Ovary (tissue), 9 donors: ENCODE results near the gene KCTD20. TPM values are rescaled to one million over a fixed set of nuclear protein-coding genes. Genes with fewer than 3 reads are reported as not detected.

ENCODE experiments used
- DNase-seq, 5 donors: peaks; one replicate each; pipeline ENCODE4 v3.0.0-alpha.2; 2019 to 2020
- H3K27ac ChIP-seq, 2 donors: fragments of 200-600 bp; one replicate each; pipeline versions ENCODE4 v1.5.1 to v1.8.0; 2019 to 2022
- H3K27me3 ChIP-seq: fragments of 200-600 bp; one replicate; pipeline ENCODE4 v1.8.0; 2022
- H3K36me3 ChIP-seq: fragments of 200-600 bp; sonication (generic); one replicate; pipeline ENCODE4 v1.5.1; 2019
- H3K4me1 ChIP-seq: one replicate; pipeline ENCODE4 v1.8.1; 2013; ENCODE audit warnings: mild to moderate bottlenecking, moderate library complexity; ENCODE audit not compliant: insufficient read depth
- H3K4me3 ChIP-seq: fragments of 200-600 bp; sonication (generic); one replicate; pipeline ENCODE4 v1.5.1; 2017
- H3K9me3 ChIP-seq, 2 donors: fragments of 200-600 bp in 1 of 2; sonication (generic) in 1 of 2; one replicate each; pipeline versions ENCODE4 v1.5.1 to v1.8.1; 2013 to 2019; ENCODE audit warnings: mild to moderate bottlenecking in 1 of 2, moderate library complexity in 1 of 2
- EP300 ChIP-seq: sonication (generic); formaldehyde crosslinking; IDR thresholded peaks from one replicate; pipeline ENCODE4 v1.6.1; 2017; ENCODE audit warnings: antibody characterized with exemption
- POLR2A ChIP-seq: fragments of 450-650 bp; IDR thresholded peaks from one replicate; pipeline ENCODE4 v1.6.1; 2017; ENCODE audit warnings: antibody characterized with exemption, mild to moderate bottlenecking, moderate library complexity
- WGBS, 3 donors: extraction: QIAGEN DNeasy Blood & Tissue Kit in 1 of 3; methylation state at CpG; one replicate each; pipeline versions ENCODE4 v1.1.5 to v1.1.7; 2013 to 2017; 5-methylcytosine and 5-hydroxymethylcytosine counted together
- intact Hi-C, 4 donors: fragments of 100-400 bp; cut with DNase I; formaldehyde crosslinking; loops; one replicate each; pipeline versions ENCODE4 v1.11.0 to v1.15.1; 2022 to 2023
- polyA plus RNA-seq, 2 donors: library from polyadenylated mRNA; stranded (reverse); fragments of 200-250 nt in 1 of 2; fragments of 350-450 nt in 1 of 2; fragmentation: Illumina TruSeq in 1 of 2; extraction: RNeasy Lipid Tissue Mini Kit (QIAGEN cat#74804) in 1 of 2; gene quantifications; one replicate each; pipeline ENCODE4 v1.2.3, GENCODE V29; 2013 to 2014
- total RNA-seq, 7 donors: library from RNA; depleted of rRNA in 2 of 7; stranded (reverse); fragments of >200 nt in 2 of 7; fragmentation: NEBNext Ultra II Directional in 3 of 7; extraction: Animal tissue kit (Norgen Biotek cat#: 25700) in 3 of 7; gene quantifications; one replicate each; pipeline versions ENCODE4 v1.1.0 to v1.2.4, GENCODE V29; 2016 to 2023
- TF ChIP-seq, protein P1 (sequence below), 3 donors: fragments of 450-650 bp in 2 of 3; fragments of 200-600 bp in 1 of 3; IDR thresholded peaks; one replicate each; pipeline versions ENCODE4 v1.5.1 to v1.8.0; 2016 to 2022; ENCODE audit warnings: antibody characterized with exemption in 3 of 3, mild to moderate bottlenecking in 1 of 3
- donor health status: DM: no; HTN: no; CAD: no; lungs with moderate emphysema.
- donor health status: DM: no; HTN: no; CAD: no.
- donor health status: Bipolar disorder and iron deficiency.
- donor health status: DM: yes; HTN: yes; CAD: no.
- donor health status: DM: no; HTN: no; CAD: no.
- donor health status: DM: yes; HTN: yes; CAD: no.

Gene KCTD20
- total and polyA plus RNA-seq, 9 donors = 21.7 to 73.7 (median 46.2) TPM

DNA sequence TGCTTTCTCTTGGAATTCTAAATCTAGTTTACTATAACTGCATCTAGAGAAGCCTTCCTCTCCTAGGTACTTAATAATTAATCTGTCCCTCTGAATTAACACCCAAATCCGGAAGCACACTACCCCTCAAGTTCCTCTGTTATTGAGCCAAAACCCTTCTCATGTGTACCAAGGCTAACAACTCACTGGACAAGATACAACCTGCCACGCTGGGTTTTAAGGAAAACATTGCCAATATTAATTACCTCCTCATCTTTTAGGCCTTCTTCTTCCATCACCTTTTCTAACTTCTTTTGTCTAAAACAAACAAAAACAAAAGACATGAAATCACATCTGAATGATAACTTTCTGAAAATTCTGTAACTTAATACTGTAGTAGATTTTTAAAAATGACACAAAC lies 82.5 kb downstream of the KCTD20 start:
- H3K9me3 ChIP-seq = no peaks in the 10 kb centered on the region
- intact Hi-C loops = no loop called here
- DNase-seq = no peak
- no peaks in the 10 kb centered on the region for H3K27me3 ChIP-seq
- no peaks in the 10 kb centered on the region for H3K36me3 ChIP-seq
- no peak overlapping the region for H3K4me3 ChIP-seq
- H3K4me1 ChIP-seq = no peaks in the 10 kb centered on the region
- TF ChIP-seq EP300 (no peak), POLR2A (no peak)
- TF ChIP-seq, protein P1, sequence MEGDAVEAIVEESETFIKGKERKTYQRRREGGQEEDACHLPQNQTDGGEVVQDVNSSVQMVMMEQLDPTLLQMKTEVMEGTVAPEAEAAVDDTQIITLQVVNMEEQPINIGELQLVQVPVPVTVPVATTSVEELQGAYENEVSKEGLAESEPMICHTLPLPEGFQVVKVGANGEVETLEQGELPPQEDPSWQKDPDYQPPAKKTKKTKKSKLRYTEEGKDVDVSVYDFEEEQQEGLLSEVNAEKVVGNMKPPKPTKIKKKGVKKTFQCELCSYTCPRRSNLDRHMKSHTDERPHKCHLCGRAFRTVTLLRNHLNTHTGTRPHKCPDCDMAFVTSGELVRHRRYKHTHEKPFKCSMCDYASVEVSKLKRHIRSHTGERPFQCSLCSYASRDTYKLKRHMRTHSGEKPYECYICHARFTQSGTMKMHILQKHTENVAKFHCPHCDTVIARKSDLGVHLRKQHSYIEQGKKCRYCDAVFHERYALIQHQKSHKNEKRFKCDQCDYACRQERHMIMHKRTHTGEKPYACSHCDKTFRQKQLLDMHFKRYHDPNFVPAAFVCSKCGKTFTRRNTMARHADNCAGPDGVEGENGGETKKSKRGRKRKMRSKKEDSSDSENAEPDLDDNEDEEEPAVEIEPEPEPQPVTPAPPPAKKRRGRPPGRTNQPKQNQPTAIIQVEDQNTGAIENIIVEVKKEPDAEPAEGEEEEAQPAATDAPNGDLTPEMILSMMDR (IDR thresholded peaks at IDR 0.05) = no peak
- 66 to 73% (median 66%) methylated on average over 2 of the region's 2 CpGs for WGBS, 3 donors
- no peak overlapping the region for H3K27ac ChIP-seq

DNA sequence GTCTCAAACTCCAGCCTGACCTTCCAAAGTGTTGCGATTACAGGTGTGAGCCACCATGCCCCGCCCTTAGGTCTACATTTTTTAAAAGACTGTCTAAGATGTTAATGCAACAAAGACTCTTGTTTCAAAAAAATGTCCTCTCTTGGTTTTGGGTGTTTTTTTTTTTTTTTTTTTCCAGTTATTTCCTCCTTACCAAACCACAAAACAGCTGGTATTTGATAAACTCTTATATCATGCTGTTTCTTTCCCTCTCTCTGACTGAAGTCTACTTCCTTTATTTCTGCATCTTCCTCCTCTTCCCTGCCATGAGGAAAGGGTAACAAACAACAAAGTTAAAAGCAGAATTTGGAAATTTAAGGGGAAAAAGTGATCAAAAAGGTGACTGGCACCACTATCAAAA lies 83.3 kb downstream of the KCTD20 start:
- H3K27me3 ChIP-seq = no peaks in the 10 kb centered on the region
- peaks cover 1% of the 10 kb centered on the region for H3K4me1 ChIP-seq
- H3K27ac ChIP-seq = no peak overlapping the region
- no peaks in the 10 kb centered on the region for H3K36me3 ChIP-seq
- intact Hi-C loops = no loop called here
- DNase-seq = no peak
- no peak overlapping the region for H3K4me3 ChIP-seq
- 77 to 97% (median 95%) methylated on average over 2 of the region's 2 CpGs for WGBS, 3 donors
- no peaks in the 10 kb centered on the region for H3K9me3 ChIP-seq
- TF ChIP-seq POLR2A = no peak
- TF ChIP-seq, protein P1 (IDR thresholded peaks at IDR 0.05) = no peak
- TF ChIP-seq EP300 = no peak

- Histone ChIP-seq H3K27ac (no peak overlapping the region), H3K4me1 (peaks cover 1% of the 10 kb centered on the region), H3K9me3 (no peaks in the 10 kb centered on the region), H3K36me3 (no peaks in the 10 kb centered on the region), H3K4me3 (no peak overlapping the region), H3K27me3 (no peaks in the 10 kb centered on the region)
- no peak for TF ChIP-seq EP300
- TF ChIP-seq, protein P1 (IDR thresholded peaks at IDR 0.05) = no peak
- TF ChIP-seq POLR2A = no peak
- intact Hi-C loops = no loop called here
- no peak for DNase-seq
- 6 to 22% (median 6%) methylated on average over 1 of the region's 1 CpG for WGBS, 3 donors
Observed at GRCh38 chr6:36533321-36533720, 90.5 kb downstream of the KCTD20 start.

DNA sequence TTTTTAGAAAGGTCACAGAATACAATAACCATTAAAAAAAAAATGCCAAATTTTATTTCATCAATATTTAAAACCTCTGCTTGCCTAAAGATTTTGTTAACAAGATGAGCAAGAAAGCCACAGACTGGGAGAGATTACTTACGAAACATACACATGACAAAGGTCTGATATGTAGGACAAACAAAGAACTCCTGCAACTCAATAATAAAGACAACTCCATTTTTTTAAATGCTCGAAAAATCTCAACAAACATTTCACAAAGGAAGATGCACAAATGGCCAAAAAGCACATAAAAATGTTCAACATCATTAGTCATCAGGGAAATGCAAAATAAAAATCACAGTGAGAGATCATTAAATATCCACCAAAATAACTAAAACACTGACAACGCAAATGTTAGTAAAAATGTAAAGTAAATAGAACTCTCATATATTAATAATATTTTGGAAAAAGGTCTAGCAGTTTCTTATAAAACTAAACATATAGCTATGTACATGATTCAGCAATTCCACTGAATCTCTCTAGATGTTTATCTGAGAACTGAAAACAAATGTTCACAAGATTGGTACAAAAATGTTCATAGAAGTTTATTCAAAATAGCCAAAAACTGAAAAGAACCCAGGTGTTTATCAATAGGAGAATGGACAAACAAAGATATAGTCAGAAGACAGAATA lies 94.2 kb downstream of the KCTD20 start:
- Histone ChIP-seq H3K27me3 (no peaks in the 10 kb centered on the region), H3K9me3 (no peaks in the 10 kb centered on the region), H3K4me3 (no peak overlapping the region), H3K36me3 (no peaks in the 10 kb centered on the region), H3K27ac (no peak overlapping the region), H3K4me1 (no peaks in the 10 kb centered on the region)
- TF ChIP-seq POLR2A = no peak
- no peak for TF ChIP-seq EP300
- TF ChIP-seq, protein P1 (IDR thresholded peaks at IDR 0.05) = no peak
- WGBS, 3 donors = 30 to 53% (median 42%) methylated on average over 3 of the region's 3 CpGs
- intact Hi-C loops = no loop called here
- no peak for DNase-seq
